HCT116 (cell line): ENCODE results near the gene ZAP70. TPM values are rescaled to one million over a fixed set of nuclear protein-coding genes. Genes with fewer than 3 reads are reported as not detected.

ENCODE experiments used
- ATAC-seq: fragments of 200-7000 bp; cut with Tn5 transposase; 2 replicates; pipeline ENCODE4 v1.9.1; 2020; ENCODE audit warnings: mild to moderate bottlenecking, moderate library complexity
- BruUV-seq: library from RNA; stranded (reverse); fragments of 400-500 nt; replicated peaks from 2 replicates; lab custom pipeline; 2021; lab: Mats Ljungman, UMichigan
- CTCF ChIA-PET: fragments of 300-600 bp; sonication (Branson Sonifier 250); formaldehyde crosslinking; loops from one replicate; lab custom pipeline; 2021; ENCODE audit warnings: antibody characterized with exemption; lab: Charles Lee
- POLR2A ChIA-PET: fragments of 300-600, 350-600 bp; sonication (Branson Sonifier 250); formaldehyde crosslinking; loops from one replicate; lab custom pipeline; 2021; ENCODE audit warnings: antibody characterized with exemption; lab: Charles Lee
- RAD21 ChIA-PET, 2 experiments: fragments of 300-600 bp; sonication (Branson Sonifier 250); formaldehyde crosslinking; loops; one replicate each; lab custom pipeline; 2023; ENCODE audit warnings: low total read pairs in 2 of 2; ENCODE audit not compliant: uncharacterized antibody in 2 of 2, unreplicated experiment in 2 of 2, low non-redundant PET in 1 of 2; lab: Charles Lee
- DNase-seq: peaks from one replicate; pipeline ENCODE4 v3.0.0-alpha.2; 2010; ENCODE audit warnings: low read depth, low spot score
- H2AFZ ChIP-seq: fragments of 200-600 bp; shearing (Covaris generic), sonication (generic); 2 replicates; pipeline ENCODE4 v1.6.1; 2017; ENCODE audit warnings: low read depth, mixed run types, mixed read lengths, antibody characterized with exemption, low read length; ENCODE audit not compliant: poor library complexity, severe bottlenecking
- H3K27ac ChIP-seq: 2 replicates; pipeline ENCODE4 v1.5.1; 2012; ENCODE audit warnings: low read depth, low read length
- H3K27me3 ChIP-seq: fragments of 200-600 bp; sonication (generic); 2 replicates; pipeline ENCODE4 v1.6.1; 2016; ENCODE audit warnings: mixed run types, low read length, mixed read lengths; ENCODE audit not compliant: insufficient read depth
- H3K36me3 ChIP-seq, 2 experiments: fragments of 200-500 bp in 1 of 2; fragments of 200-600 bp in 1 of 2; sonication (Bioruptor generic) in 1 of 2; sonication (generic) in 1 of 2; 2 replicates each; pipeline versions ENCODE4 v1.5.1 to v1.6.1; 2014 to 2016; ENCODE audit warnings: low read length in 2 of 2, inconsistent platforms in 1 of 2, mixed read lengths in 1 of 2, mixed run types in 1 of 2; ENCODE audit not compliant: insufficient read depth in 2 of 2, control insufficient read depth in 1 of 2
- H3K4me1 ChIP-seq, 2 experiments: fragments of 200-600 bp in 1 of 2; sonication (generic) in 1 of 2; 2 replicates each; pipeline versions ENCODE4 v1.5.1 to v1.6.1; 2012 to 2017; ENCODE audit warnings: low read length in 2 of 2, inconsistent platforms in 1 of 2, mild to moderate bottlenecking in 1 of 2, mixed read lengths in 1 of 2, mixed run types in 1 of 2, moderate library complexity in 1 of 2; ENCODE audit not compliant: insufficient read depth in 2 of 2, control insufficient read depth in 1 of 2
- H3K4me2 ChIP-seq: fragments of 200-600 bp; sonication (generic); 2 replicates; pipeline ENCODE4 v1.6.1; 2017; ENCODE audit warnings: mixed run types, low read length, mixed read lengths
- H3K4me3 ChIP-seq, 2 experiments: fragments of 200-600 bp in 1 of 2; sonication (generic) in 1 of 2; replicated peaks in 1 of 2; 2 replicates each; pipeline ENCODE4 v1.5.1; 2011 to 2016; ENCODE audit warnings: low read length in 2 of 2, control low read depth in 1 of 2, low read depth in 1 of 2, mild to moderate bottlenecking in 1 of 2, mixed read lengths in 1 of 2, mixed run types in 1 of 2
- H3K79me2 ChIP-seq: fragments of 200-600 bp; sonication (generic); 2 replicates; pipeline ENCODE4 v1.6.1; 2017; ENCODE audit warnings: mild to moderate bottlenecking, mixed run types, low read length, moderate library complexity, mixed read lengths; ENCODE audit not compliant: insufficient read depth
- H3K9ac ChIP-seq: fragments of 200-600 bp; sonication (generic); 2 replicates; pipeline ENCODE4 v1.6.1; 2016; ENCODE audit warnings: low read length, mixed read lengths
- H3K9me2 ChIP-seq: fragments of 200-600 bp; sonication (generic), shearing (Covaris generic); 2 replicates; pipeline ENCODE4 v1.6.1; 2017; ENCODE audit warnings: mixed run types, mild to moderate bottlenecking, moderate library complexity; ENCODE audit not compliant: insufficient read depth
- H3K9me3 ChIP-seq, 2 experiments: fragments of 200-500 bp in 1 of 2; fragments of 200-600 bp in 1 of 2; sonication (Bioruptor generic) in 1 of 2; sonication (generic) in 1 of 2; 2 replicates each; pipeline ENCODE4 v1.6.1; 2014 to 2017; ENCODE audit warnings: low read length in 2 of 2, mixed read lengths in 2 of 2, inconsistent platforms in 1 of 2, low read depth in 1 of 2, mild to moderate bottlenecking in 1 of 2, mixed run types in 1 of 2, moderate library complexity in 1 of 2; ENCODE audit not compliant: control insufficient read depth in 1 of 2, insufficient read depth in 1 of 2
- H4K20me1 ChIP-seq: fragments of 200-600 bp; sonication (generic), shearing (Covaris generic); 2 replicates; pipeline ENCODE4 v1.6.1; 2017; ENCODE audit warnings: mixed run types, mild to moderate bottlenecking, moderate library complexity; ENCODE audit not compliant: insufficient read depth
- ATF3 ChIP-seq: IDR thresholded peaks from 2 replicates; pipeline ENCODE4 v1.6.1; 2012
- CEBPB ChIP-seq: IDR thresholded peaks from 2 replicates; pipeline ENCODE4 v1.6.1; 2012; ENCODE audit warnings: low read depth
- CTCF ChIP-seq, 3 experiments: fragments of 200-600 bp in 1 of 3; sonication (generic) in 1 of 3; IDR thresholded peaks in 2 of 3; conservative IDR thresholded peaks in 1 of 3; 2 replicates each; pipeline ENCODE4 v1.5.1; 2012 to 2017; ENCODE audit warnings: low read depth in 2 of 3, low read length in 2 of 3, antibody characterized with exemption in 1 of 3, borderline replicate concordance in 1 of 3, control low read depth in 1 of 3, mild to moderate bottlenecking in 1 of 3, mixed read lengths in 1 of 3, mixed run types in 1 of 3, moderate library complexity in 1 of 3; ENCODE audit not compliant: insufficient read depth in 1 of 3
- EGR1 ChIP-seq: IDR thresholded peaks from 2 replicates; pipeline ENCODE4 v1.6.1; 2012; ENCODE audit warnings: low read depth
- ELF1 ChIP-seq: IDR thresholded peaks from 2 replicates; pipeline ENCODE4 v1.6.1; 2012; ENCODE audit warnings: low read depth, borderline replicate concordance
- EZH2 ChIP-seq: fragments of 200-600 bp; sonication (generic); IDR thresholded peaks from 2 replicates; pipeline ENCODE4 v1.6.1; 2017; ENCODE audit warnings: antibody characterized with exemption, mixed run types
- EZH2phosphoT487 ChIP-seq: fragments of 200-600 bp; IDR thresholded peaks from 2 replicates; pipeline ENCODE4 v1.6.1; 2018; ENCODE audit warnings: antibody characterized with exemption, borderline replicate concordance
- JUND ChIP-seq: IDR thresholded peaks from 2 replicates; pipeline ENCODE4 v1.6.1; 2012
- MAX ChIP-seq: IDR thresholded peaks from 2 replicates; pipeline ENCODE4 v1.6.1; 2012
- POLR2A ChIP-seq: IDR thresholded peaks from 2 replicates; pipeline ENCODE4 v1.7.0; 2011; ENCODE audit warnings: borderline replicate concordance; ENCODE audit not compliant: insufficient read depth, insufficient read length; ENCODE audit errors: extremely low read depth
- RAD21 ChIP-seq: IDR thresholded peaks from 2 replicates; pipeline ENCODE4 v1.6.1; 2012; ENCODE audit warnings: low read depth, mild to moderate bottlenecking
- REST ChIP-seq: IDR thresholded peaks from 2 replicates; pipeline ENCODE4 v1.6.1; 2012; ENCODE audit warnings: low read depth
- SIN3A ChIP-seq: IDR thresholded peaks from 2 replicates; pipeline ENCODE4 v1.6.1; 2012; ENCODE audit warnings: low read depth
- SP1 ChIP-seq: IDR thresholded peaks from 2 replicates; pipeline ENCODE4 v1.6.1; 2012; ENCODE audit warnings: low read depth
- SRF ChIP-seq: IDR thresholded peaks from 2 replicates; pipeline ENCODE4 v1.6.1; 2012; ENCODE audit warnings: low read depth
- TCF7L2 ChIP-seq: IDR thresholded peaks from 2 replicates; pipeline ENCODE4 v1.7.0; 2011; ENCODE audit warnings: borderline replicate concordance, inconsistent platforms; ENCODE audit not compliant: insufficient read depth, insufficient read length; ENCODE audit errors: extremely low read depth
- YY1 ChIP-seq: IDR thresholded peaks from 2 replicates; pipeline ENCODE4 v1.6.1; 2011; ENCODE audit warnings: low read length, low read depth, moderate library complexity, mild to moderate bottlenecking; ENCODE audit not compliant: insufficient replicate concordance; ENCODE audit errors: extremely low read depth
- ZFX ChIP-seq: fragments of 450-650 bp; IDR thresholded peaks from 2 replicates; pipeline ENCODE4 v1.6.1; 2017
- ZNF274 ChIP-seq: fragments of 200-500 bp; sonication (Bioruptor generic); IDR thresholded peaks from 2 replicates; pipeline ENCODE4 v1.6.1; 2014; ENCODE audit warnings: mild to moderate bottlenecking, low read depth, low read length, inconsistent platforms
- intact Hi-C: fragments of 100-400 bp; cut with micrococcal nuclease; formaldehyde crosslinking; loops from 2 replicates; pipeline ENCODE4 v1.10.0; 2022
- total RNA-seq: library from RNA; stranded (reverse); gene quantifications from one replicate; pipeline ENCODE4 v1.2.1, GENCODE V29; 2021; ENCODE audit not compliant: unreplicated experiment

The ZAP70 gene
- total RNA-seq, 1 experiment from 2014 or later = 0.91 TPM

- no peaks in the 10 kb centered on the region for H3K36me3 ChIP-seq
- no peak overlapping the region for H3K27ac ChIP-seq
- ATAC-seq = no peak
- H3K9me3 ChIP-seq = no peaks in the 10 kb centered on the region
- RAD21 ChIA-PET = no interaction called here
- H3K27me3 ChIP-seq = no peaks in the 10 kb centered on the region
- H3K79me2 ChIP-seq = no peaks in the 10 kb centered on the region
- H3K9me2 ChIP-seq = no peaks in the 10 kb centered on the region
- H2AFZ ChIP-seq = no peak overlapping the region
- no TSS peak for BruUV-seq
- TF ChIP-seq ATF3 (no peak), REST (no peak), YY1 (no peak), ZNF274 (no peak), JUND (no peak), ELF1 (no peak), CTCF (IDR thresholded peaks at IDR 0.05 in 2 of 3, conservative IDR thresholded peaks at IDR 0.05 in 1 of 3; ENCODE audit: borderline replicate concordance in 1 of 3, insufficient read depth in 1 of 3, low read depth in 2 of 3, low read length in 2 of 3) (no peak), CEBPB (no peak), MAX (no peak), SRF (no peak), SP1 (no peak), ZFX (no peak), TCF7L2 (no peak), RAD21 (no peak), SIN3A (no peak), EZH2phosphoT487 (no peak), POLR2A (no peak), EGR1 (no peak), EZH2 (no peak)
- CTCF ChIA-PET = no interaction called here
- no peak overlapping the region for H3K4me3 ChIP-seq
- no peak for DNase-seq
- no peak overlapping the region for H3K9ac ChIP-seq
- POLR2A ChIA-PET = no interaction called here
- peaks cover 0 to 17% of the 10 kb centered on the region in 2 experiments; a peak in 2 of 4 replicates for H3K4me1 ChIP-seq
- intact Hi-C loops = no loop called here
- H3K4me2 ChIP-seq = no peak overlapping the region
- H4K20me1 ChIP-seq = no peaks in the 10 kb centered on the region
Observed at GRCh38 chr2:97745474-97746174, 32.2 kb downstream of the ZAP70 start.
